Mesodermal cell (in vitro differentiated cells): ENCODE results near the gene DYRK1A.

Source experiments
- H3K27ac ChIP-seq: 2 replicates; pipeline ENCODE4 v1.7.0; 2013; ENCODE audit warnings: mild to moderate bottlenecking, low read depth, low read length, moderate library complexity; ENCODE audit not compliant: severe bottlenecking
- H3K36me3 ChIP-seq: 2 replicates; pipeline ENCODE4 v1.7.1; 2013; ENCODE audit warnings: mild to moderate bottlenecking, low read length, moderate library complexity; ENCODE audit not compliant: control insufficient read depth, insufficient read depth
- H3K4me1 ChIP-seq: one replicate; pipeline ENCODE4 v1.7.1; 2013; ENCODE audit warnings: mild to moderate bottlenecking, low read length; ENCODE audit not compliant: insufficient read depth, control insufficient read depth, poor library complexity, severe bottlenecking
- H3K4me3 ChIP-seq: 2 replicates; pipeline ENCODE4 v1.7.0; 2013; ENCODE audit warnings: low read length, control low read depth, mild to moderate bottlenecking; ENCODE audit not compliant: insufficient read depth, poor library complexity, severe bottlenecking; ENCODE audit errors: extremely low read depth
- H3K9me3 ChIP-seq: 2 replicates; pipeline ENCODE4 v1.7.1; 2013; ENCODE audit warnings: mild to moderate bottlenecking, low read length, moderate library complexity; ENCODE audit not compliant: control insufficient read depth
- WGBS, 2 experiments: methylation state at CpG; one replicate each; pipeline ENCODE4 v1.1.5; 2013; ENCODE audit warnings: missing lambda C conversion rate in 2 of 2; ENCODE audit not compliant: insufficient coverage in 2 of 2; 5-methylcytosine and 5-hydroxymethylcytosine counted together

DYRK1A gene

DNA sequence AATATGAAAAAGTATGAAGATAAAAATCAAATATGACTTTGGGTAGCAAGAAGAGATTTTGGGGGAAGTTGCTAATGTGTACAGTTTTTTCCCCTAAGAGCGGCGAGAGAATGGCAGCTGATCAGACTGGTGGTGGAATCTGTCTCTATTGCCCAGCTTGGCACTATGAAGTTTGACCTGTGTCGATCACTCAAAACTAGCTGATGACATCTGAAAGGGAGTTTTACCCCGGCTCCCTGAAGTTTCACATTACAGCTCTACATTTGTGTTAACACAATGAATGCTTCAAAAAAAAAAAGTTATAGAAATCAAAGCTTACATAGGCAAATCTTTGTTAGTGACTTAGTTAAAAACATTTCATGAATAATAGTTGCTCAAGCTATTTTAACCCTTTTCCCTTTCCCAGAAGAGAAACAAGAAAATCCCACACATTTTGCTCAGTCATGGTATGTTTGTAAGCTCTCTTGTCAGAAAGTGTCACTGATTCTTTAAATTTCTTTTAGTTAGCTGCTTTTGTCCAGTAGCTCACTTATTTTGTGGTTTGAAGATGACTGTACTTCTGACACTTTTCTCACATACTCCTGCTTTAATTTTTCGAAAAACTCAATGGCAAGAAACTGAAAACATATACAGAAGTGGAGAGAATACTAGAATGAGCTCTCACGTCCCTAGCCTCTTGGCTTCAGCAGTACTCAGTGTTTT lies 41.3 kb downstream of the DYRK1A start:
- H3K9me3 ChIP-seq: peaks cover under 1% of the 10 kb centered on the region
- 89 to 96% methylated on average over 3 of the region's 6 CpGs for WGBS, 2 experiments
- no peak overlapping the region for H3K4me3 ChIP-seq
- H3K27ac ChIP-seq: no peak overlapping the region
- H3K36me3 ChIP-seq: peaks cover 9% of the 10 kb centered on the region
- H3K4me1 ChIP-seq: peaks cover 2% of the 10 kb centered on the region

DNA sequence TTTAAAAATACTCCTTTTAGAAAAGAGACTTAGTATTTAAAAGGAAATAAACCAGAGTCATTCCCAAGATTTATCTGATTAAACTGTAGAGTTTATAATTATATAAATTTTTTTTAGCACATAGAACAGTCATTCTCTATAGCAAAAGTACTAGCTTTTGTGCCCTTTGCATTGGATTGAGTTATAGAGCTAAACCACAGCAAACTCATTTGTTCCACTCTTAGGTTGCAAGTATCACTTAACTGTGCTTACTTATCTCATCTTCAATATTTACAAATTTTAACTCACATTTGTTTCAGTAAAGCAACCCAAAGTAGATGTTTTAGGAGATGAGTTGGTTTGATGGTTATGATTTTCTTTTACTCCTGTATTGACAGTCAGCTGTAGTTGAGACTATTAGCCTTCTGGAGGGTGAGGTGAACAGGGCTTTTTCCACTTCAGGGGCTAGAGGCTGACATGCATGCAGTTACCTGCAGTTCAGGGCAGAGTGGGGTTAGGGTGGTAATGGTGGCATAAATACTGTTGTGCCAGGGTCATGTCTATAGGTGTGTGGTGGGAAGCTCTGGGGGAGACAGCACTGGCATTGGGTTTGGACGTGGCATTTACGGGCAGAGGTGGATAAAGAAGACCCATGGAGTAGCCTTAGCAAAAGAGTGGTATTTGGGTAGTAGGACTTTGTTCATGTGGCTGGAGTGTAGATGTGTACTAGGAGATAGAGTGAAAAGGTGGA lies 42.1 kb downstream of the DYRK1A start:
- Histone ChIP-seq H3K9me3 (no peaks in the 10 kb centered on the region), H3K4me3 (no peak overlapping the region), H3K27ac (no peak overlapping the region), H3K4me1 (peaks cover 3% of the 10 kb centered on the region), H3K36me3 (peaks cover 9% of the 10 kb centered on the region)
- WGBS, 2 experiments: 100% methylated on average over 1 to 2 of the region's 2 CpGs

DNA sequence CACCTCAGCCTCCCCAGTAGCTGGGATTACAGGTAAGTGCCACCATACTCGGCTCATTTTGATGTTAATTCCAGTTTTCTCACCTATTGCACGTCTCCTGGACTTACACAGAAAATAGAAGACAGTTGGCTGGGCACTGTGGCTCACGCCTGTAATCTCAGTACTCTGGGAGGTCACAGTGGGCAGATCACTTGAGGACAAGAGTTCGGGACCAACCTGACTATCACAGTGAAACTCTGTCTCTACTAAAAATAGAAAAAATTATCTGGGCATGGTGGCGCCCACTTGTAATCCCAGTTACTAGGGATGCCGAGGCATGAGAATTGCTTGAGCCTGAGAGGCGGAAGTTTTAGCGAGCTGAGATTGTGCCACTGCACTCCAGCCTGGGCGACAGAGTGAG lies 44.1 kb downstream of the DYRK1A start:
- Histone ChIP-seq H3K36me3 (peaks cover 9% of the 10 kb centered on the region), H3K4me1 (peaks cover 3% of the 10 kb centered on the region), H3K4me3 (no peak overlapping the region), H3K9me3 (no peaks in the 10 kb centered on the region), H3K27ac (no peak overlapping the region)
- 86 to 97% methylated on average over 4 to 7 of the region's 9 CpGs for WGBS, 2 experiments

DNA sequence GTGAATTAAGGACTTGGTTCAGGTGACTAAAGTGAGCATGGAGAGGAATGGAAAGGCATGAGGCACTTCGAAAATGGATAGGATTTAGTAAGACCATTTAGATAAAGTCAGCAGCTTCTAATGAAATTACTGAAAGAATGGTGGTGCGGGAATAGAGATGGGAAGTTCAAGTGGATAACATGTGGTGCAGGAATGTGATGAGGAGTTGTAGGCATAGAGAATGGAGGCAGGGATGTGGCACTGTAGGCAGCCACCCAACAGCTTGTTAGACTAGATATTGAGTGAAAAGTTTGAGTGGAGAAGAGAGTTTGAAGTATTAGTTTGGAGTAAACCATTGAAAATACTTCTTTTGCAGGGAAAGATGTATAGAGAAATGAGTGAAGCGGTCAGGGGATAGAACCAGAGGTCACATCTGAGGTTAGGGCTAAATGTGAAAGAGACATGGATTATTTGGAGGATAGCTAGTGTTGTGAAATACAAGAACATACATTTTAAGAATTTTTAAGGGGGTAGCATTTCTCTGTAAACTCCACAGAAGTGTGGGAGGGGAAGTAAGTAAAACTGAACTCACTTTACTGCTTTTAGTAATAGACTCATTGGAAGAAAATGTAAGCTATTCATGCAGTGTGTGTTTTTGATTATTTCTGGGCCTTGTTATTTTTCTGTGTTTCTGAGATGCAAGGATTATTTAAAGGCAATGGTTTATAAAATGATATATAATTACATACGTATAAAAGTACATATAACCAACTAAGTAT lies 46.2 kb downstream of the DYRK1A start:
- Histone ChIP-seq H3K4me1 (peaks cover 3% of the 10 kb centered on the region), H3K27ac (no peak overlapping the region), H3K9me3 (no peaks in the 10 kb centered on the region), H3K4me3 (no peak overlapping the region), H3K36me3 (peaks cover 9% of the 10 kb centered on the region)
- 84 to 100% methylated on average over 3 of the region's 4 CpGs for WGBS, 2 experiments

DNA sequence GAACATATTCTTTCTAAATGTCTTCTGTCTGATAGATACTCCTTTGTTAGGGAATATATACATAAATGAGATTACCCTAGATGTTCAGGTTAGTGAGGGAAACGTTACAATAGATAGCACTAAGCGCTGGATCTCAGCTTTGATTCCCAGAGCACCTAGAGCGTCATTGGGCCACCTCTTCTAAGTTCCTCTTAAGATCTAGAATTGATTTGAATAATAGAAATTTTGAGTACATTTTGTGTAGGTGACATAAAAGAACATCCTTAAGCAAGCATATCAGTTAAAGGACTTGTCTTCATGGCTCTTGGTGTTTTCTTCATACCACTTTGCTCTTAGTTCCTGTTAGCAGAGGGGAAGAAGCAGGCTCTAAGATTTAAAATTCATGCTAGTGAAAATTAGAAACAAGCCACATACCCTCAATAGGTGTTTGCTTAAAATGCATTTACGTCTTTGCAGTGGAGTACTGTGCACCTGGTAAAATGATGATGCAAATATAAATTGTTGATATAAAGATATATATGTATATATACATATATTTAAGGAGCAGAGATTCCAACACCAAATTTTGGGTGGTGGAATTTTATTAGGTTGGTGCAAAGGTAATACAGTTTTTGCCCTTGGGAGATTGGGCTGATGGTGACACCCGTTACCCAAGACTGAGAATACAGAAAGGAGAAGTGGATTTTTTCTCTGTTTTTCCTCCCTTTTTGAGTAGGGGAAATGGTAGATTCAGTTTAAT lies 47.1 kb downstream of the DYRK1A start:
- Histone ChIP-seq H3K27ac (no peak overlapping the region), H3K4me3 (no peak overlapping the region), H3K36me3 (peaks cover 9% of the 10 kb centered on the region), H3K4me1 (peaks cover 3% of the 10 kb centered on the region), H3K9me3 (no peaks in the 10 kb centered on the region)
- WGBS, 2 experiments: 95 to 100% methylated on average over 1 to 3 of the region's 5 CpGs

DNA sequence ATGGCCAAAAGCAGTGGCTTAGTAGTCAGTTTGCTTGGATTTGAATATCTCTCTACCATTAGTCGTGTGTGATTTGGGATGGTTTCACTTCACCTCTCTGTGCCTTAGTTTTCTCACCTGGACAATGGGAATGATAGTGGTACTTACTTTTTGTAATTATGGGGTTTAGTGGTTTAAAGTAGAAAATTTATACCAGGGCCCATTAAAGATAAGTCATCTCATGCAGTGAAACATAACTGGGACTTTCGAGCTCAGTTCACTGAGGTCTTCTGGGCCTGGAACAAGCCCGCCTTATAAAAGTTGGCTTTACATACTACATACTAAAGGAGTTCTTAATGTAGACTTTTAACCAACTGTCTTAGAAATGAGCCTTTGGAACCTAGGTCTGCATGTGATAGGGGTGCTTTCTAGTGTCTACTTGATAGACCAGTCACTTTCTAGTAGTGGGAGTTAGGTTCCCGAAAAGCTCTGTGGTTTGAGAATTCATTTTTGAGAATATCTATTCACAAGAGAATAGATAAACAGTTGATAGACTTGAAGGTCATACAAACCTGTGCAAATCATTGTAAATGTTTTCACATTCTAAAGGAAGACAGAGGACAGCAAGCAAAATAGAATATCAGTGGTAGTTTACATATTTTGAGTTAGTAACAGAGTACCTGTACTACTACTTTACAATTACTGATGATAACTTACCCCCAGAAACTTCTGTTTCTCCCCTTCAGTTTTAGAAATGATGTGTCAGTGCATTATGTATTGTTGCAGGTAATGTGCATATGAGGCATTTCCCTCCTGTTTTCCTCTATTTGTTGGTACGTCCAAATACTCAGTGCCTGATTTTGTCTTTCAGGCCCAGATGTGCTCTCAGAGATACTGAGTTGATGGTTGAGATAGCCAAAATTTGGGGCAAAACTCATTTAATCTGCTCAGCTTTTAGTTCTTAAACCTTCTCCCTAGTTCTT lies 48.0 kb downstream of the DYRK1A start:
- 100% methylated on average over 1 of the region's 5 CpGs; no CpG with 5 or more reads in 1 of the 2 experiments for WGBS, 2 experiments
- Histone ChIP-seq H3K36me3 (peaks cover 9% of the 10 kb centered on the region), H3K27ac (no peak overlapping the region)

DNA sequence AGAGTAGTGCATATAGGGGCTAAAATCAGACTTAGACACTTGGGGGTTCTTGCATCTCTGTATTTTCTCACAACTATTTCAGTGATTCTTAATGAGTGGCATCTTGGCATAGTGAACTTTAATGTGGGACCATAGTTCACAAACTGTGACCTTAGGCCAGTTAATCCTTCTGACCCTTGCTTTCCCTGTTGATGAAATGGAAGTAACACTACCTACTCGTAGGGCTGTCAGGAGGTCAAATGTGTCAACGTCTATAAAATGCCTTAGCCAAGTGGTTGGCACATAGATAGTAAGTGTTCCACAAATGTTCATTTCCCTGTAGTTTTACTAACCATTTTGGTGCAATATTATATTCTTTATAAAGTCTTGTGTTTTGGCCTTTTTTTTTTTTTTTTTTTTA lies 49.4 kb downstream of the DYRK1A start:
- WGBS, 2 experiments: 87 to 90% methylated on average over 2 of the region's 2 CpGs
- no peaks in the 10 kb centered on the region for H3K9me3 ChIP-seq
- H3K27ac ChIP-seq: no peak overlapping the region
- peaks cover 3% of the 10 kb centered on the region for H3K4me1 ChIP-seq
- H3K4me3 ChIP-seq: no peak overlapping the region
- H3K36me3 ChIP-seq: no peaks in the 10 kb centered on the region

More for the DNA sequence above, 48.0 kb downstream of the DYRK1A start:
- Histone ChIP-seq H3K4me3 (no peak overlapping the region), H3K4me1 (peaks cover 3% of the 10 kb centered on the region), H3K9me3 (no peaks in the 10 kb centered on the region)

DNA sequence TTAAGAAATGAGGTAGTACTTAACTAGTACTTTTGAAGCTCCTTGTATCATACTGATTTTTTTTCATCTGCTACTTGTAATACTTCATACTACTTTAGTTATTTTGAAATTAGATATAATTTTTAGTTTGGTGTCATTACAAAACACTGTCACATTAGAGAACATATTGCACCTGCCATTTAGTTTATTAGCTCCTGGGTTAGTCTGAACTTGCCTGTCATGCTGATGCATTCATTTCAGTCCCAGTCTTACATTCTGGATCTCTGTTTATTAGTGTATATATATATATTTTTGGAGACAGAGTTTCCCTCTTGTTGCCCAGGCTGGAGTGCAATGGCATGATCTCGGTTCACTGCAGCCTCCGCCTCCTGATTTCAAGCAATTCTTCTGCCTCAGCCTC lies 50.3 kb downstream of the DYRK1A start:
- 100% methylated on average over 1 to 2 of the region's 2 CpGs for WGBS, 2 experiments
- H3K4me3 ChIP-seq: no peak overlapping the region
- peaks cover 3% of the 10 kb centered on the region for H3K4me1 ChIP-seq
- peaks cover 5% of the 10 kb centered on the region for H3K36me3 ChIP-seq
- H3K9me3 ChIP-seq: no peaks in the 10 kb centered on the region
- no peak overlapping the region for H3K27ac ChIP-seq

DNA sequence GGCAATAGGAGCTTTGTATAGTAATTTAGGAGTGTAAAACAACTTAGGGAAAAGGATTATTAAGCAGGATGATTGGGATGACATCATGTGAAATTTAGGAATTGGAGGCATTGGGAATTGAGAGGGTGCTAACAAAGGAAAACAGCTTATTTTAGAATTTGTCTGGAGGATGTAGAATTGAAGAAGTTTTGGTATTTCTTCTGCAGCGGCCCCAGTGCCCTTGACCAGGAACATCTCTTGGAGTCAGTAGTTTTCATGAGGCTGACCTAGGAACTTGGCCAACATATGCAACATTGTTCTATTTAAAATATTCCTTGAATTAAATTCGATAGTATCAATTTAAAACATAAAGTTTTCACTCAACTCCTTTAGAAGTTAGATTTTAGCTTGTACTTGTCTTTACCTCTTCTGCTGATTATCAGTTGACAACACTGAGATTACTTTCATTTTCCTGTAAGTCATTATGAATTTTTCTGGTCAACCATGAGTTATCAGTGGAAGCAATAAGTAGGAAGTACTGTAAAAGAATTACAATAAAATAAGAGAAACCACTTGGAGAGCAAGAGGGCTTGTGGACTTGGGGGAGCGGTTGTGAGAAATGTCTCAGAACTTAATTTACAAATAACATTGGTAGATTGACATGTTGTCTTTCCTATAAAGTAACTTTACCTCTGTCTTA lies 52.8 kb downstream of the DYRK1A start:
- H3K27ac ChIP-seq: no peak overlapping the region
- H3K4me3 ChIP-seq: no peak overlapping the region
- no peaks in the 10 kb centered on the region for H3K4me1 ChIP-seq
- H3K9me3 ChIP-seq: no peaks in the 10 kb centered on the region
- peaks cover 18% of the 10 kb centered on the region for H3K36me3 ChIP-seq
- 100% methylated on average over 1 of the region's 3 CpGs; no CpG with 5 or more reads in 1 of the 2 experiments for WGBS, 2 experiments
